Embryonic facial prominence (tissue), 1 donor: ENCODE results near the gene CFAP77.

Experiments used
- DNase-seq: peaks from one replicate; pipeline ENCODE4 v3.0.0-alpha.2; 2016; ENCODE audit errors: extremely low spot score

CFAP77 gene

GRCh38 chr9:132408521-132408920, 1.5 kb upstream of the CFAP77 start:
- no peak for DNase-seq

GRCh38 chr9:132410642-132411041, 631 bp downstream of the CFAP77 start:
- DNase-seq: no peak

GRCh38 chr9:132411091-132411508, 1.1 kb downstream of the CFAP77 start:
- DNase-seq: no peak

- no peak for DNase-seq
These were observed 2.1 kb downstream of the CFAP77 start for GRCh38 chr9:132412089-132412488.

- no peak for DNase-seq
These were observed 3.9 kb downstream of the CFAP77 start for GRCh38 chr9:132413926-132414325.

GRCh38 chr9:132414731-132415130, 4.7 kb downstream of the CFAP77 start:
- DNase-seq: no peak

- DNase-seq: no peak
These were observed 5.2 kb downstream of the CFAP77 start for GRCh38 chr9:132415181-132415580.

- DNase-seq: no peak
These were observed 8.8 kb downstream of the CFAP77 start for GRCh38 chr9:132418726-132419363.

- no peak for DNase-seq
These were observed 12.6 kb downstream of the CFAP77 start for GRCh38 chr9:132422574-132422973.

GRCh38 chr9:132423503-132423902, 13.5 kb downstream of the CFAP77 start:
- no peak for DNase-seq

GRCh38 chr9:132424857-132425674, 15.1 kb downstream of the CFAP77 start:
- no peak for DNase-seq

GRCh38 chr9:132425675-132426062, 15.7 kb downstream of the CFAP77 start:
- DNase-seq: no peak

GRCh38 chr9:132426639-132427414, 16.8 kb downstream of the CFAP77 start:
- no peak for DNase-seq

GRCh38 chr9:132430998-132431397, 21.0 kb downstream of the CFAP77 start:
- no peak for DNase-seq

- no peak for DNase-seq
These were observed 24.9 kb downstream of the CFAP77 start for GRCh38 chr9:132434881-132435280.

- no peak for DNase-seq
These were observed 29.1 kb downstream of the CFAP77 start for GRCh38 chr9:132439153-132439552.

- DNase-seq: no peak
These were observed 30.7 kb downstream of the CFAP77 start for GRCh38 chr9:132440735-132441134.

GRCh38 chr9:132441404-132441803, 31.4 kb downstream of the CFAP77 start:
- no peak for DNase-seq

- no peak for DNase-seq
These were observed 34.1 kb downstream of the CFAP77 start for GRCh38 chr9:132443951-132444607.

- no peak for DNase-seq
These were observed 36.9 kb downstream of the CFAP77 start for GRCh38 chr9:132446887-132447286.

- no peak for DNase-seq
These were observed 37.3 kb downstream of the CFAP77 start for GRCh38 chr9:132447346-132447745.

GRCh38 chr9:132447902-132448301, 37.9 kb downstream of the CFAP77 start:
- DNase-seq: no peak
